Activated CD4-positive, alpha-beta memory T cell treated with anti-CD3 and anti-CD28 coated beads for 36 hours (primary cell): ENCODE data around the gene SMCO4. TPM values are rescaled to one million over a fixed set of nuclear protein-coding genes. Genes with fewer than 3 reads are reported as not detected.

Experiments
- CTCF ChIA-PET: fragments of 350-600 bp; sonication (Branson Sonifier 250); formaldehyde crosslinking; loops from one replicate; lab custom pipeline; 2021; ENCODE audit warnings: antibody characterized with exemption, inconsistent platforms; lab: Charles Lee
- POLR2A ChIA-PET: fragments of 350-600 bp; sonication (Branson Sonifier 250); formaldehyde crosslinking; loops from one replicate; lab custom pipeline; 2021; ENCODE audit warnings: antibody characterized with exemption; lab: Charles Lee
- DNase-seq: peaks from one replicate; pipeline ENCODE4 v3.0.0-alpha.2; 2020
- H3K27ac Mint-ChIP-seq: one replicate; pipeline ENCODE4 v1.8.0; 2021; ENCODE audit warnings: mixed read lengths
- H3K27me3 Mint-ChIP-seq: one replicate; pipeline ENCODE4 v1.8.0; 2021; ENCODE audit warnings: mixed read lengths
- H3K36me3 Mint-ChIP-seq: one replicate; pipeline ENCODE4 v1.8.0; 2021; ENCODE audit warnings: mixed read lengths
- H3K4me1 Mint-ChIP-seq: one replicate; pipeline ENCODE4 v1.8.0; 2021; ENCODE audit warnings: low read depth, mixed read lengths
- H3K4me3 Mint-ChIP-seq: one replicate; pipeline ENCODE4 v1.8.0; 2021; ENCODE audit warnings: mild to moderate bottlenecking, mixed read lengths
- H3K9me3 Mint-ChIP-seq: one replicate; pipeline ENCODE4 v1.8.0; 2021; ENCODE audit warnings: mixed read lengths
- intact Hi-C: fragments of 100-400 bp; cut with micrococcal nuclease; formaldehyde crosslinking; loops from one replicate; pipeline ENCODE4 v1.15.1; 2023
- total RNA-seq, 2 experiments: library from RNA; stranded (reverse); gene quantifications; one replicate each; pipeline ENCODE4 v1.2.3, GENCODE V29; 2021

Gene SMCO4
- total RNA-seq, 2 experiments from 2014 or later, result 40.9 to 41.2 TPM

DNA sequence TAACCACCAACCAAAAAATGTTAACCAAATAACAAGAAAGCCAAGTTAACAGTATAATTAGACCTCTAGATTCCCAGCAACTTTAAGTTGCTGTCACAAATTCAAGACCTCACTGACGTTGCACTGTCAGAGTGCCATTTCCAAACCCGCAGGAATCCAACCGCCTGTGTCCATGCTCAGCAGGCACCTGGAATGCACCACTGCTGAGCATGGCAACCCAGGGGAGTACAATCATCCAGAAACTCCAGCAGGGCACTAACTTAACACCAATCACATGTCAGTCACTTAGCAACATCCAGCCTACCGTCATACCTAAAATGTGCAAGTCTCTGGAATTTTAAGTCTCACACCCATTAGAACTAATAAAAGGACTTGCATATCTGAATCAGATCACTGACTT, 48.8 kb downstream of the SMCO4 start:
- Mint-ChIP-seq H3K9me3 (no peaks in the 10 kb centered on the region), H3K4me1 (peaks cover 6% of the 10 kb centered on the region), H3K36me3 (peaks cover 6% of the 10 kb centered on the region), H3K4me3 (no peak overlapping the region), H3K27me3 (no peaks in the 10 kb centered on the region), H3K27ac (no peak overlapping the region)
- CTCF ChIA-PET, result no interaction called here
- POLR2A ChIA-PET, result no interaction called here
- DNase-seq, result no peak
- intact Hi-C loops, result loop anchor here (5.0 kb wide), 1 partner anchor 38 kb away; no protein-coding TSS in a partner anchor

- Mint-ChIP-seq H3K4me3 (no peak overlapping the region), H3K27me3 (no peaks in the 10 kb centered on the region), H3K36me3 (peaks cover 6% of the 10 kb centered on the region)
Observed at GRCh38 chr11:93493252-93493897, 49.8 kb downstream of the SMCO4 start.

DNA sequence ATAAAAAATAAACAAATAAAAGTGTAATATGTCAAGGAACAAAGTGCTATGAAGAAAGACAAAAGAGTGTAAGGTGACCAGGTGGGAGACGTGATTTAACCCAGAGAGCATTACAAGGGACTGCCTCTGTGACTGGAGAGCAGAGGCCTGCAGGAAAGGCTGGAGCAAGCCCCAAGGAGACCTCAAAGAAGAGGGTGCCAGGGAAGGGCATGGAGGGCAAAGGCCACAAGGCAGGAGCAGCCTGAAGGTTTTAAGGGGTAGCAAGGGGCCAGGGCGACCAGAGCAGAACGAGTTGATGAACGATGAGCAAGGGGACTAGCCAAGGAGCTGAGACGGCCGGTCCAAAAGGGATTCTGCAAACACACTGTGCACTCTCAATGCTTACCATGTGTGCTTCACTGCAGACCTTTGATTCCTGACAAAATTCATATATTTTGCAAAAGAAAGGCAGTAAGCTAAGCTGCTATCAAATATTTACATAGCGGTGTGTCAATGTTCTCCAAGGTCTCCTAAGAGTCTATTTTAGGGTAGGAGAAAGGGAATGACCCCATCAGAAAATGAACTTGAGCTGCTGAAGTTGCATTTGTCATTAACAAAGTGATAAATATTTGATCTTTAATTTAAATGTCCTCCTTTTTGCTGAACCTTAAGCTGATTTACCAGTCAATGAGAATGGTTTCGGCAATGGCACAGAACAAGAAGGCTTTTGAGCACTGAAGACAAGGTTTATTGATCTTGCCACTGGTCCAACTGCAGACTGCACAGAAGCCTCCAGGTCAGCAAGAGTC, 50.5 kb downstream of the SMCO4 start:
- H3K27me3 Mint-ChIP-seq, result no peaks in the 10 kb centered on the region
- H3K27ac Mint-ChIP-seq, result no peak overlapping the region
- no peak overlapping the region for H3K4me3 Mint-ChIP-seq
- CTCF ChIA-PET, result no interaction called here
- POLR2A ChIA-PET, result no interaction called here
- peaks cover 6% of the 10 kb centered on the region for H3K36me3 Mint-ChIP-seq
- intact Hi-C loops, result loop anchor here (5.0 kb wide), 1 partner anchor 40 kb away; no protein-coding TSS in a partner anchor
- H3K9me3 Mint-ChIP-seq, result no peaks in the 10 kb centered on the region
- H3K4me1 Mint-ChIP-seq, result peaks cover 6% of the 10 kb centered on the region
- no peak for DNase-seq

More at GRCh38 chr11:93493252-93493897, 49.8 kb downstream of the SMCO4 start:
- H3K9me3 Mint-ChIP-seq, result no peaks in the 10 kb centered on the region
- H3K4me1 Mint-ChIP-seq, result peaks cover 6% of the 10 kb centered on the region
- DNase-seq, result no peak
- intact Hi-C loops, result loop anchor here (5.0 kb wide), 1 partner anchor 39 kb away; no protein-coding TSS in a partner anchor
- CTCF ChIA-PET, result no interaction called here
- H3K27ac Mint-ChIP-seq, result no peak overlapping the region
- POLR2A ChIA-PET, result no interaction called here

DNA sequence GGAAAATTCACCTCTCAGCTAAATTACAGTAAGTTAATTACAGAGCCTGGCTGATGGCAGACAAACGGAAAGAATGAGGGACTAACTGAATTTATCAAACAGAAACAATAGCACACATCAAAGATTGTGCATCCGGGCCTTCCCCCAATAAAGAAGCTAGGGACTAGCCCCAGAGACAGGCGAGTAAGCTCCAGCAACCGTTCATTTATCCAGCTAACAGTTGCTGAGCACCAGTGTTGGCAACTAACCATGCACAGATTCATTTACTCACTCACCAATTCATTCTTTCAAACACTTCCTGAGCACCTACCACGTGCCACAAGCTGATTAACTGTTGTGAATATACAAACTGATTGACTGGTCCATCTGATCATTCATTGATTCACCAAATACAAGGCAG, 51.2 kb downstream of the SMCO4 start:
- H3K36me3 Mint-ChIP-seq, result peaks cover 6% of the 10 kb centered on the region
- ChIA-PET CTCF (no interaction called here), POLR2A (no interaction called here)
- no peaks in the 10 kb centered on the region for H3K27me3 Mint-ChIP-seq
- intact Hi-C loops, result loop anchor here (5.0 kb wide), 1 partner anchor 40 kb away; no protein-coding TSS in a partner anchor
- DNase-seq, result no peak
- no peak overlapping the region for H3K4me3 Mint-ChIP-seq
- no peak overlapping the region for H3K27ac Mint-ChIP-seq
- no peaks in the 10 kb centered on the region for H3K9me3 Mint-ChIP-seq
- H3K4me1 Mint-ChIP-seq, result peaks cover 6% of the 10 kb centered on the region

DNA sequence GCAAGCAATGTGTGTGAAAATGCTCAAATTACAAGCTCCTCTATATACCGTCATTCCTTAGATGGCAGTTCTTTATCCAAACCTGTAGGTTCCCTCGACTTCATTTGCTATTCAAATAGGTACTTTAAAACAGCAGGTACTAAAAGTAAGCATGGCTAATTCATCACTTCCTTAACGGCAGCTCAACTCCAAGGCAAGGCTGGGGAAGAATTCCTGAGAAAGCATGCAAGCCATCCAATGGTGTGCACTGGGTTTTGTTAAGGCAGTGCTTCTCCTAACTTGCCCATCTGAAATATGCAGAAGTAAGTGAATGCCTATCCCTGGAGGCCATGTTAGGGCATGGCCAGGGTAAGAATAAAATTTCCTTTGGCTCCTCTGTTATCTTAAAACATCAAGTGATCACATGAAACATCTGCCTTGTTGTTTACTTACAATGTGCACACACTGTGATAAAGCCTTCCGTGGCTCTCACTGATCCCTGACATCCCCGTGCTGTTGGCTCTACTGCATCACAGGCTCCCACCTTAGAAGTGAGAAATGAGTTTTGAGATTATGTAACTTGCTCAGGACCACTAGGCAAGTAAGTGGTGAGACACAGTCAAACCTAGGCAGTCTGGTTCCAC, 52.1 kb downstream of the SMCO4 start:
- H3K4me3 Mint-ChIP-seq, result no peak overlapping the region
- intact Hi-C loops, result loop anchor here (5.0 kb wide), 1 partner anchor 41 kb away; no protein-coding TSS in a partner anchor
- no peaks in the 10 kb centered on the region for H3K9me3 Mint-ChIP-seq
- H3K27ac Mint-ChIP-seq, result no peak overlapping the region
- CTCF ChIA-PET, result no interaction called here
- peaks cover 4% of the 10 kb centered on the region for H3K36me3 Mint-ChIP-seq
- no peak for DNase-seq
- peaks cover 6% of the 10 kb centered on the region for H3K4me1 Mint-ChIP-seq
- H3K27me3 Mint-ChIP-seq, result no peaks in the 10 kb centered on the region
- POLR2A ChIA-PET, result no interaction called here

DNA sequence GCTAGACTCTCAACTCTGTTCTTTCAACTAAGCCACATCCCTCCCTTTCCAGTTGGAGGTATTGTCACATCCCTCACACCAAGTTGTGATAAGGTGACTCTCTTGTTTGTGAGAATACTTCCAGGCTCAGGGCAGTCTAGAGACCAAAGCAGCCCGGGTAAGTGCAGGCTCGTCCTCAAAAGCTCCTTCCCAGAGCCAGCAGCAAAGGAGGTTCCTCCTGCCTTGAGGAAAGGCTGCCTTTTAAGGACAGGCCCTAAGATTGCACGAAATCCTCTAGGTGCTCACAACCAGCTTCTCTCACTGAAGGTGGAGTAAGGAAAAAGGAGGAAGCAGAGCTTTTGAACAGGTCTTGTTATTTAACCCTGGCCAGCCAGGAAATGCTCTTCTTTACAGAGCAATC, 53.4 kb downstream of the SMCO4 start:
- H3K4me3 Mint-ChIP-seq, result no peak overlapping the region
- intact Hi-C loops, result loop anchor here (5.0 kb wide), 1 partner anchor 42 kb away; no protein-coding TSS in a partner anchor
- H3K27me3 Mint-ChIP-seq, result no peaks in the 10 kb centered on the region
- POLR2A ChIA-PET, result no interaction called here
- no peak overlapping the region for H3K27ac Mint-ChIP-seq
- H3K4me1 Mint-ChIP-seq, result peaks cover 6% of the 10 kb centered on the region
- peaks cover 2% of the 10 kb centered on the region for H3K36me3 Mint-ChIP-seq
- H3K9me3 Mint-ChIP-seq, result no peaks in the 10 kb centered on the region
- DNase-seq, result no peak
- CTCF ChIA-PET, result no interaction called here

- no peak overlapping the region for H3K4me3 Mint-ChIP-seq
- no peaks in the 10 kb centered on the region for H3K9me3 Mint-ChIP-seq
- DNase-seq, result no peak
- no peaks in the 10 kb centered on the region for H3K27me3 Mint-ChIP-seq
- POLR2A ChIA-PET, result no interaction called here
- no peak overlapping the region for H3K27ac Mint-ChIP-seq
- H3K36me3 Mint-ChIP-seq, result no peaks in the 10 kb centered on the region
- CTCF ChIA-PET, result no interaction called here
- peaks cover 4% of the 10 kb centered on the region for H3K4me1 Mint-ChIP-seq
- intact Hi-C loops, result no loop called here
Observed at GRCh38 chr11:93487032-93487483, 56.1 kb downstream of the SMCO4 start.

- CTCF ChIA-PET, result no interaction called here
- intact Hi-C loops, result no loop called here
Observed at GRCh38 chr11:93485983-93486382, 57.2 kb downstream of the SMCO4 start.

GRCh38 chr11:93484716-93485115, 58.5 kb downstream of the SMCO4 start:
- Mint-ChIP-seq H3K27ac (no peak overlapping the region), H3K36me3 (peaks cover 4% of the 10 kb centered on the region), H3K4me1 (no peaks in the 10 kb centered on the region), H3K4me3 (no peak overlapping the region), H3K9me3 (no peaks in the 10 kb centered on the region), H3K27me3 (no peaks in the 10 kb centered on the region)
- CTCF ChIA-PET, result no interaction called here
- intact Hi-C loops, result no loop called here
- no peak for DNase-seq
- POLR2A ChIA-PET, result no interaction called here

More at GRCh38 chr11:93485983-93486382, 57.2 kb downstream of the SMCO4 start:
- DNase-seq, result no peak
- H3K9me3 Mint-ChIP-seq, result no peaks in the 10 kb centered on the region
- H3K4me3 Mint-ChIP-seq, result no peak overlapping the region
- H3K36me3 Mint-ChIP-seq, result peaks cover 4% of the 10 kb centered on the region
- no peak overlapping the region for H3K27ac Mint-ChIP-seq
- H3K4me1 Mint-ChIP-seq, result no peaks in the 10 kb centered on the region
- POLR2A ChIA-PET, result no interaction called here
- H3K27me3 Mint-ChIP-seq, result no peaks in the 10 kb centered on the region

- CTCF ChIA-PET, result no interaction called here
- DNase-seq, result no peak
- no peaks in the 10 kb centered on the region for H3K4me1 Mint-ChIP-seq
- H3K4me3 Mint-ChIP-seq, result no peak overlapping the region
- peaks cover 11% of the 10 kb centered on the region for H3K36me3 Mint-ChIP-seq
- intact Hi-C loops, result no loop called here
- POLR2A ChIA-PET, result no interaction called here
- no peaks in the 10 kb centered on the region for H3K9me3 Mint-ChIP-seq
- no peak overlapping the region for H3K27ac Mint-ChIP-seq
- no peaks in the 10 kb centered on the region for H3K27me3 Mint-ChIP-seq
Observed at GRCh38 chr11:93482556-93482955, 60.6 kb downstream of the SMCO4 start.

DNA sequence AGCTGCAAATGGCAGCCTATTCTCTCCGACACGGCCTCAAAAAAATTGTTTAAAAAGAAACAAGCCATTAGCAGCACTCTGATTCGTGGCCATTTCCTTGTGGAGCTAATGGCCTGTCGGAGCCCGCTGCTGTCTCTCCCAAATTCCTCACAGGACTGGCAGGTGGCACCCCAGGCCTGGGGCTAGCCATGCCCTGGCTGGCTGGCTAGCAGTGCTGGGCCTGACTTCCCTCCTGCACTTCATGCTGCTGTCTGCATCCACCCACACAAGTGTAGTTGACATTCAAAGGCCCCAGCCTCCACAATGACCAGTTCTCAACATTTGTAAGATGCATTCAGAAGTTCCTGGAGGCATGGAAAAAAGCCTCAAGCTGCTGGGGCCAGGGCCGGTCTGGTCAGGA, 61.5 kb downstream of the SMCO4 start:
- Mint-ChIP-seq H3K9me3 (no peaks in the 10 kb centered on the region), H3K4me1 (no peaks in the 10 kb centered on the region), H3K36me3 (peaks cover 11% of the 10 kb centered on the region), H3K27ac (no peak overlapping the region), H3K27me3 (no peaks in the 10 kb centered on the region), H3K4me3 (no peak overlapping the region)
- CTCF ChIA-PET, result no interaction called here
- no peak for DNase-seq
- intact Hi-C loops, result no loop called here
- POLR2A ChIA-PET, result no interaction called here

GRCh38 chr11:93481279-93481678, 61.9 kb downstream of the SMCO4 start:
- no peak overlapping the region for H3K4me3 Mint-ChIP-seq
- no peaks in the 10 kb centered on the region for H3K27me3 Mint-ChIP-seq
- DNase-seq, result no peak
- intact Hi-C loops, result no loop called here
- no peak overlapping the region for H3K27ac Mint-ChIP-seq
- POLR2A ChIA-PET, result no interaction called here
- H3K36me3 Mint-ChIP-seq, result peaks cover 11% of the 10 kb centered on the region
- H3K9me3 Mint-ChIP-seq, result no peaks in the 10 kb centered on the region
- CTCF ChIA-PET, result no interaction called here
- no peaks in the 10 kb centered on the region for H3K4me1 Mint-ChIP-seq
